Mucosa of stomach (tissue), 1 donor: ENCODE results near the gene EPO.
"Not testable (repeated sequence)": the region's sequence is repeated elsewhere in the genome, so short reads cannot be mapped to it uniquely, and the experiment has no call there.

Experiments used
- H3K27me3 ChIP-seq: one replicate; pipeline ENCODE4 v1.7.0; 2013; ENCODE audit warnings: mild to moderate bottlenecking, low read length; ENCODE audit not compliant: control insufficient read depth, insufficient read depth
- H3K36me3 ChIP-seq: one replicate; pipeline ENCODE4 v1.7.0; 2013; ENCODE audit warnings: low read length; ENCODE audit not compliant: control insufficient read depth, insufficient read depth
- H3K4me1 ChIP-seq: one replicate; pipeline ENCODE4 v1.7.0; 2013; ENCODE audit warnings: mild to moderate bottlenecking, low read length; ENCODE audit not compliant: control insufficient read depth, insufficient read depth
- H3K4me3 ChIP-seq: one replicate; pipeline ENCODE4 v1.7.0; 2013; ENCODE audit warnings: low read length
- H3K9ac ChIP-seq: one replicate; pipeline ENCODE4 v1.7.0; 2013; ENCODE audit warnings: mild to moderate bottlenecking, low read length, moderate library complexity
- H3K9me3 ChIP-seq: one replicate; pipeline ENCODE4 v1.7.0; 2013; ENCODE audit warnings: mild to moderate bottlenecking, low read length, moderate library complexity; ENCODE audit not compliant: control insufficient read depth
- donor health status: Pancreatic carcinoma.

EPO gene

GRCh38 chr7:100735730-100736129 is 15.5 kb downstream of the EPO start:
- H3K4me1 ChIP-seq, result no peaks in the 10 kb centered on the region
- H3K4me3 ChIP-seq, result no peak overlapping the region
- no peaks in the 10 kb centered on the region for H3K9me3 ChIP-seq
- no peak overlapping the region for H3K9ac ChIP-seq
- no peaks in the 10 kb centered on the region for H3K27me3 ChIP-seq
- H3K36me3 ChIP-seq, result no peaks in the 10 kb centered on the region

- Histone ChIP-seq H3K4me1 (no peaks in the 10 kb centered on the region), H3K9me3 (no peaks in the 10 kb centered on the region), H3K27me3 (no peaks in the 10 kb centered on the region), H3K9ac (no peak overlapping the region), H3K4me3 (no peak overlapping the region), H3K36me3 (no peaks in the 10 kb centered on the region)
These were observed 16.4 kb downstream of the EPO start for GRCh38 chr7:100736671-100737070.

GRCh38 chr7:100739934-100740333 is 19.7 kb downstream of the EPO start:
- no peaks in the 10 kb centered on the region for H3K9me3 ChIP-seq
- no peaks in the 10 kb centered on the region for H3K36me3 ChIP-seq
- H3K27me3 ChIP-seq, result no peaks in the 10 kb centered on the region
- H3K4me1 ChIP-seq, result no peaks in the 10 kb centered on the region
- no peak overlapping the region for H3K9ac ChIP-seq
- no peak overlapping the region for H3K4me3 ChIP-seq

- Histone ChIP-seq H3K36me3 (no peaks in the 10 kb centered on the region), H3K27me3 (peaks cover 4% of the 10 kb centered on the region), H3K9ac (no peak overlapping the region), H3K4me3 (no peak overlapping the region), H3K9me3 (no peaks in the 10 kb centered on the region), H3K4me1 (no peaks in the 10 kb centered on the region)
These were observed 24.3 kb downstream of the EPO start for GRCh38 chr7:100744605-100745004.

GRCh38 chr7:100745184-100745583 is 24.9 kb downstream of the EPO start:
- no peaks in the 10 kb centered on the region for H3K36me3 ChIP-seq
- H3K27me3 ChIP-seq, result peaks cover 4% of the 10 kb centered on the region
- no peak overlapping the region for H3K9ac ChIP-seq
- H3K4me1 ChIP-seq, result no peaks in the 10 kb centered on the region
- H3K4me3 ChIP-seq, result no peak overlapping the region
- H3K9me3 ChIP-seq, result no peaks in the 10 kb centered on the region

- H3K36me3 ChIP-seq, result no peaks in the 10 kb centered on the region
- no peaks in the 10 kb centered on the region for H3K9me3 ChIP-seq
- no peaks in the 10 kb centered on the region for H3K4me1 ChIP-seq
- H3K9ac ChIP-seq, result no peak overlapping the region
- H3K27me3 ChIP-seq, result peaks cover 21% of the 10 kb centered on the region
- H3K4me3 ChIP-seq, result no peak overlapping the region
These were observed 32.7 kb downstream of the EPO start for GRCh38 chr7:100752994-100753393.

GRCh38 chr7:100753750-100754149 is 33.5 kb downstream of the EPO start:
- H3K36me3 ChIP-seq, result no peaks in the 10 kb centered on the region

GRCh38 chr7:100759357-100760171 is 39.3 kb downstream of the EPO start:
- no peaks in the 10 kb centered on the region for H3K36me3 ChIP-seq
- no peak overlapping the region for H3K4me3 ChIP-seq
- no peaks in the 10 kb centered on the region for H3K4me1 ChIP-seq
- H3K9me3 ChIP-seq, result no peaks in the 10 kb centered on the region
- H3K9ac ChIP-seq, result no peak overlapping the region
- H3K27me3 ChIP-seq, result peaks cover 4% of the 10 kb centered on the region

More at GRCh38 chr7:100753750-100754149, 33.5 kb downstream of the EPO start:
- H3K4me3 ChIP-seq, result no peak overlapping the region
- H3K9me3 ChIP-seq, result no peaks in the 10 kb centered on the region
- no peaks in the 10 kb centered on the region for H3K4me1 ChIP-seq
- H3K27me3 ChIP-seq, result peaks cover 21% of the 10 kb centered on the region
- no peak overlapping the region for H3K9ac ChIP-seq

GRCh38 chr7:100762841-100763240 is 42.6 kb downstream of the EPO start:
- not testable (repeated sequence) for H3K36me3 ChIP-seq, H3K27me3 ChIP-seq, H3K9ac ChIP-seq, H3K4me1 ChIP-seq, H3K4me3 ChIP-seq, H3K9me3 ChIP-seq

- H3K9ac ChIP-seq, result no peak overlapping the region
- no peaks in the 10 kb centered on the region for H3K27me3 ChIP-seq
- H3K4me1 ChIP-seq, result no peaks in the 10 kb centered on the region
- no peak overlapping the region for H3K4me3 ChIP-seq
- H3K36me3 ChIP-seq, result no peaks in the 10 kb centered on the region
- no peaks in the 10 kb centered on the region for H3K9me3 ChIP-seq
These were observed 43.4 kb downstream of the EPO start for GRCh38 chr7:100763556-100764140.

GRCh38 chr7:100764841-100765240 is 44.6 kb downstream of the EPO start:
- no peaks in the 10 kb centered on the region for H3K36me3 ChIP-seq
- H3K4me3 ChIP-seq, result no peak overlapping the region
- no peaks in the 10 kb centered on the region for H3K4me1 ChIP-seq
- no peak overlapping the region for H3K9ac ChIP-seq
- no peaks in the 10 kb centered on the region for H3K9me3 ChIP-seq
- no peaks in the 10 kb centered on the region for H3K27me3 ChIP-seq

- Histone ChIP-seq H3K27me3 (no peaks in the 10 kb centered on the region), H3K36me3 (no peaks in the 10 kb centered on the region), H3K4me3 (no peak overlapping the region), H3K9ac (no peak overlapping the region), H3K4me1 (no peaks in the 10 kb centered on the region), H3K9me3 (no peaks in the 10 kb centered on the region)
These were observed 45.0 kb downstream of the EPO start for GRCh38 chr7:100765250-100765649.
